Measurements from ENCODE around the gene PI4K2A. TPM values are rescaled to one million over a fixed set of nuclear protein-coding genes. Genes with fewer than 3 reads are reported as not detected.
"Not testable (repeated sequence)": the region's sequence is repeated elsewhere in the genome, so short reads cannot be mapped to it uniquely, and the experiment has no call there.

Gene PI4K2A
- total RNA-seq, 6 experiments from 2014 or later: 6.2 to 18.1 (median 11.4) TPM

DNA sequence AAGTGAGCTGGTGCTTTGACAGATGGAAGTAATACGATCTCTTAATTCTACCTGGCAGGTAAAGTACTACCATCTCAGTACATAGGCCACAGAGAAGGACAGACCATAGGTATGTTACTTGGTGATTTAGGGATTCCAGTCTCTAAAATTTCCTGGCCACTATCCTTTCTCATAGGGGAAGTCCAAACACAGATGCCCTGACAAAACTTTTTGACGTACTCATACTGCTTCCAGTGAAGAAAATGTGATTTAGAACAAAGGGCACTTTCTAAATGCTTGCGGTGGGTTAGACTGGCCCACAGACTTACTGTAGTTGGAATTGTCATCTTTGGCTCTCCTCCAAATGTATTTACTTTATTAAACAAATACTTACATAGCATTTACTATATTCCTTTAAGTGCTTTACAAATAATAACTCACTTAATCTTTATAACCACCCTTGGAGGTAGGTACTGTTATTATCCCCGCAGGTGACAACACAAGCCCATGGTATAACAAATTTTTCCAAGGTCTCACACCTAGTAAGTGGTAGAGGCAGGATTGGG is 3.0 kb downstream of the PI4K2A start:
- Histone ChIP-seq H3K9me3 (no peaks in the 10 kb centered on the region), H3K4me1 (peaks cover 0 to 11% (median 6%) of the 10 kb centered on the region in 4 donors), H3K4me3 (no peak overlapping the region), H3K27me3 (no peaks in the 10 kb centered on the region), H3K27ac (no peak overlapping the region), H3K36me3 (peaks cover 0 to 6% (median 0%) of the 10 kb centered on the region in 4 donors)
- no peak for TF ChIP-seq POLR2A (IDR thresholded peaks at IDR 0.05)
- TF ChIP-seq, protein P1, sequence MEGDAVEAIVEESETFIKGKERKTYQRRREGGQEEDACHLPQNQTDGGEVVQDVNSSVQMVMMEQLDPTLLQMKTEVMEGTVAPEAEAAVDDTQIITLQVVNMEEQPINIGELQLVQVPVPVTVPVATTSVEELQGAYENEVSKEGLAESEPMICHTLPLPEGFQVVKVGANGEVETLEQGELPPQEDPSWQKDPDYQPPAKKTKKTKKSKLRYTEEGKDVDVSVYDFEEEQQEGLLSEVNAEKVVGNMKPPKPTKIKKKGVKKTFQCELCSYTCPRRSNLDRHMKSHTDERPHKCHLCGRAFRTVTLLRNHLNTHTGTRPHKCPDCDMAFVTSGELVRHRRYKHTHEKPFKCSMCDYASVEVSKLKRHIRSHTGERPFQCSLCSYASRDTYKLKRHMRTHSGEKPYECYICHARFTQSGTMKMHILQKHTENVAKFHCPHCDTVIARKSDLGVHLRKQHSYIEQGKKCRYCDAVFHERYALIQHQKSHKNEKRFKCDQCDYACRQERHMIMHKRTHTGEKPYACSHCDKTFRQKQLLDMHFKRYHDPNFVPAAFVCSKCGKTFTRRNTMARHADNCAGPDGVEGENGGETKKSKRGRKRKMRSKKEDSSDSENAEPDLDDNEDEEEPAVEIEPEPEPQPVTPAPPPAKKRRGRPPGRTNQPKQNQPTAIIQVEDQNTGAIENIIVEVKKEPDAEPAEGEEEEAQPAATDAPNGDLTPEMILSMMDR (IDR thresholded peaks at IDR 0.05): no peak
- 100% methylated on average over 2 of the region's 4 CpGs for WGBS (ENCODE audit: insufficient coverage, low coverage, low lambda C conversion rate, missing lambda C conversion rate)
- intact Hi-C loops (cut with DNase I): no loop called here
- DNase-seq (no peak), ATAC-seq (no peak)

DNA sequence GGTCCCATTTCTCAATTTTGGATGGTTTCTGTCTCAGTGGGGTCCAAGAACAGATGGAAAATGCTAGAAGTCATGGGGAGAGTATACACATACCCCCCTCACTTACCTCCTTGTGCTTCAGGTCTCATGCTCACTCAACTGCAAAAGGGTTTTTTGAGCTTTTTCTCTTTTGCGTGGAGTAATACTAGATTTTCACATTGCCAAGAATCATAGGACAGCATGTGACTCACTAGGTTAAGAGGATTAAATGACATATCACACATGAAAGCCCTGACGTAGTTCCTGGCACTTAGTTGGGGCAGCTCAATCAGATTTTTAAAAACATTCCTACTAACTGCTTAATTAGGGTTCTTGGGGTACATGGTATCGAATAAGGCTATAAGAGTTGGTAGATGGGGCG is 4.5 kb downstream of the PI4K2A start:
- no peak for DNase-seq
- ATAC-seq: no peak
- Histone ChIP-seq H3K9me3 (no peaks in the 10 kb centered on the region), H3K4me1 (peaks cover 0 to 11% (median 6%) of the 10 kb centered on the region in 4 donors), H3K27me3 (no peaks in the 10 kb centered on the region), H3K4me3 (no peak overlapping the region), H3K27ac (no peak overlapping the region), H3K36me3 (peaks cover 0 to 6% (median 0%) of the 10 kb centered on the region in 4 donors)
- no peak for TF ChIP-seq POLR2A (IDR thresholded peaks at IDR 0.05)
- intact Hi-C loops (cut with DNase I): no loop called here
- 87% methylated on average over 4 of the region's 4 CpGs for WGBS (ENCODE audit: insufficient coverage, low coverage, low lambda C conversion rate, missing lambda C conversion rate)

DNA sequence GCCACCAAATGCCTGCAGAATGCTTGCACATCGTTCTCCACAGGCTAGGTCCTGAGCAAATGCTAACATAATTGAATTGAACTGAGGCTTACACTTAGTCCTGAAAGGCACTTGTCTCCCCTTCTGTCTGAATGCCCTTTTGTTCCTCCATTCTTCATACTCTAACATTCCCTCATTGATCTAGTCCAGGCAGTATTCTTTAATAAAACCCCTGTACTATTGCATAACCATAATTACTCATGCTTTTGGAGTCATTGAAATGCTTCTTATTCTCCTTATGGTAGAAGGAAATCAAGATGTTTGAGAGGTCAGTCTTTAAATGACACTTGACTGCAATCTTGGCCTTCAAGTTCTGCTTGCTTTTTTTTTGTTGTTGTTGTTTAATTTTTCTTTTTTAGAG is 7.1 kb downstream of the PI4K2A start:
- no peaks in the 10 kb centered on the region for H3K9me3 ChIP-seq
- no peaks in the 10 kb centered on the region for H3K4me1 ChIP-seq
- peaks cover 0 to 16% (median 7%) of the 10 kb centered on the region in 4 donors for H3K36me3 ChIP-seq
- ATAC-seq (peak in 1 of 4 donors; percentile 42), DNase-seq (no peak)
- intact Hi-C loops (cut with DNase I): no loop called here
- no peaks in the 10 kb centered on the region for H3K27me3 ChIP-seq
- WGBS (ENCODE audit: insufficient coverage, low coverage, low lambda C conversion rate, missing lambda C conversion rate): 67% methylated on average over 1 of the region's 1 CpG
- TF ChIP-seq POLR2A (IDR thresholded peaks at IDR 0.05): no peak
- TF ChIP-seq, protein P1 (IDR thresholded peaks at IDR 0.05): no peak
- no peak overlapping the region for H3K4me3 ChIP-seq
- H3K27ac ChIP-seq: no peak overlapping the region

DNA sequence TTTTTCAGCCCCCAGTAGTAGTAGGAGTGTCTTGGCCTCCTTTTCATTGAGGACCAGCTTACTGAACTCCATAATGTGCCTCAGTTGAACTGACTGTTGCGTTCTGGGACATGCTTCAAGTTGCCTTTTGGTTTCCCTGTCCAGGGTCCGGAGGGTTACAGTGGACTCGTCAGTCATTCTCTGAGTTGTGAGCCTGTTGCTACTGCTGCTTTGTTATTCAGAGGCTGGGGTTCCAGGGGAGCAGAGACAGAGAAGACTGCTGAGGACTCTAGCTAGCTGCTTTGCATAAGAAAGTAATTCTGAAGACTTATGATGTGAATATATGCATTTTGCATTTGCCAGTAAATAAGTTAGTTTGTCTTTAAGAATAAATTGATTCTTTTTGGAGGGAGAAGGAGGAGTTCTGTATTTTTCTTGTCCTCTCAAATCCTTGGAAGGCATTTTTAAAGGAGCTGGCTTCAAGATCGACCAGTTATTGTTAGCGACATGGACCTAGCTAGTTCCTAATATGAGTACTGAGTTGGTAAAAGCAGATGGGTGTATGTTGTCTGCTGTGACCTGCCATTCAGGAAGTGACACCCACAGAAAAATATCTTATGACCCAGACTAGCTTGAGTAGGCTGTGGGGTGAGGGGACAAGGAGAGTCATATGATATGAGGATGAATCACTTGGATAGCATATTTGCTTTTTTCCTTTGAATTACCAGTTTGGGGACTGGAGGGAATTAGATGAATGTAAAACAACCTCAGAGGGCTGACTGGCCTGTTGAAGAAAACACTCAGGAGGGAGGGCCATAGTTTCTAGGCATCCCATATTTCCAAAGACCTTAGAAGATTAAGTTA is 8.3 kb downstream of the PI4K2A start:
- Histone ChIP-seq H3K9me3 (no peaks in the 10 kb centered on the region), H3K27me3 (no peaks in the 10 kb centered on the region), H3K36me3 (peaks cover 7 to 21% (median 10%) of the 10 kb centered on the region in 4 donors), H3K27ac (peak overlapping the region in 2 of 3 donors; percentile 41 to 55), H3K4me3 (no peak overlapping the region), H3K4me1 (no peaks in the 10 kb centered on the region)
- intact Hi-C loops (cut with DNase I): no loop called here
- TF ChIP-seq, protein P1 (IDR thresholded peaks at IDR 0.05): no peak
- peak; percentile 52 for TF ChIP-seq POLR2A (IDR thresholded peaks at IDR 0.05)
- WGBS (ENCODE audit: insufficient coverage, low coverage, low lambda C conversion rate, missing lambda C conversion rate): 60% methylated on average over 5 of the region's 5 CpGs
- DNase-seq (no peak), ATAC-seq (peak; percentile 71 to 87 (median 86))

DNA sequence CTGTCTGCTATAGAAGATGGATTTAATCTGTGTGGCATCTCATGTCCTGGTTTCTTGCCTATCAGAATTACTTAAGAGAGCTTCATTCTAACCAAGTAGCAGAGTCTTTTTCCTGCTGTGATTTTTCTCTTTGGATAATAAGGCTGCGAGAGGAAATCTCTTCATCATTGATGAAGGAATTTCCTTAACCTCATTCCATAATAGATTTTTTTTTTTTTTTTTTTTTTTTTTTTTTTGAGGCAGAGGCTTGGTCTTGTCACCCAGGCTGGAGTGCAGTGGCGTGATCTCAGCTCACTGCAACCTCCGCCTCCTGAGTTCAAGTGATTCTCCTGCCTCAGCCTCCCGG is 8.9 kb downstream of the PI4K2A start:
- intact Hi-C loops (cut with DNase I); H3K9me3 ChIP-seq; H3K27me3 ChIP-seq; DNase-seq; H3K4me1 ChIP-seq; ATAC-seq; H3K4me3 ChIP-seq: not testable (repeated sequence)
- peak overlapping the region in 2 of 3 donors; percentile 41 to 55 for H3K27ac ChIP-seq
- peaks cover 7 to 26% (median 8%) of the 10 kb centered on the region in 4 donors for H3K36me3 ChIP-seq
- WGBS (ENCODE audit: insufficient coverage, low coverage, low lambda C conversion rate, missing lambda C conversion rate): 57% methylated on average over 1 of the region's 4 CpGs

All from right lobe of liver (tissue), 6 donors.